Gastrocnemius medialis (tissue), 4 donors: ENCODE measurements around the gene ARL8B.

Experiments used
- POLR2A ChIP-seq, 2 donors: fragments of 450-650 bp; IDR thresholded peaks; one replicate each; pipeline ENCODE4 v1.6.1; 2017; ENCODE audit warnings: antibody characterized with exemption in 2 of 2, mild to moderate bottlenecking in 2 of 2, moderate library complexity in 2 of 2
- TF ChIP-seq, protein P1 (sequence below), 5 experiments: fragments of 450-650 bp in 3 of 5; fragments of 200-600 bp in 2 of 5; sonication (generic) in 2 of 5; IDR thresholded peaks in 4 of 5; conservative IDR thresholded peaks in 1 of 5; 1 replicate in 4 of 5; 2 replicates in 1 of 5; pipeline ENCODE4 v1.5.1; 2016 to 2019; ENCODE audit warnings: antibody characterized with exemption in 5 of 5, mild to moderate bottlenecking in 3 of 5, moderate library complexity in 3 of 5

GRCh38 chr3:5120446-5120845 is 1.6 kb upstream of the ARL8B start:
- TF ChIP-seq, protein P1, sequence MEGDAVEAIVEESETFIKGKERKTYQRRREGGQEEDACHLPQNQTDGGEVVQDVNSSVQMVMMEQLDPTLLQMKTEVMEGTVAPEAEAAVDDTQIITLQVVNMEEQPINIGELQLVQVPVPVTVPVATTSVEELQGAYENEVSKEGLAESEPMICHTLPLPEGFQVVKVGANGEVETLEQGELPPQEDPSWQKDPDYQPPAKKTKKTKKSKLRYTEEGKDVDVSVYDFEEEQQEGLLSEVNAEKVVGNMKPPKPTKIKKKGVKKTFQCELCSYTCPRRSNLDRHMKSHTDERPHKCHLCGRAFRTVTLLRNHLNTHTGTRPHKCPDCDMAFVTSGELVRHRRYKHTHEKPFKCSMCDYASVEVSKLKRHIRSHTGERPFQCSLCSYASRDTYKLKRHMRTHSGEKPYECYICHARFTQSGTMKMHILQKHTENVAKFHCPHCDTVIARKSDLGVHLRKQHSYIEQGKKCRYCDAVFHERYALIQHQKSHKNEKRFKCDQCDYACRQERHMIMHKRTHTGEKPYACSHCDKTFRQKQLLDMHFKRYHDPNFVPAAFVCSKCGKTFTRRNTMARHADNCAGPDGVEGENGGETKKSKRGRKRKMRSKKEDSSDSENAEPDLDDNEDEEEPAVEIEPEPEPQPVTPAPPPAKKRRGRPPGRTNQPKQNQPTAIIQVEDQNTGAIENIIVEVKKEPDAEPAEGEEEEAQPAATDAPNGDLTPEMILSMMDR (IDR thresholded peaks at IDR 0.05 in 4 of 5, conservative IDR thresholded peaks at IDR 0.05 in 1 of 5), result no peak
- no peak for TF ChIP-seq POLR2A (IDR thresholded peaks at IDR 0.05)
